Small intestine (tissue), 7 donors: ENCODE data around the gene KAT6B. TPM values are rescaled to one million over a fixed set of nuclear protein-coding genes. Genes with fewer than 3 reads are reported as not detected.
A peak's percentile ranks its signal among the peaks of the same experiment; 100 is the strongest.

Source experiments
- DNase-seq, 2 donors: peaks; one replicate each; pipeline versions ENCODE4 v3.0.0 to v3.0.0-alpha.2; 2013
- FAIRE-seq: peaks from 2 replicates; lab custom pipeline; 2012; peaks lifted over from hg19 to GRCh38; lab: Jason Lieb, UNC
- H3K27ac ChIP-seq, 3 donors: one replicate each; pipeline ENCODE4 v1.5.1; 2013; ENCODE audit warnings: low read length in 2 of 3, mild to moderate bottlenecking in 2 of 3, control low read depth in 1 of 3, inconsistent platforms in 1 of 3, low read depth in 1 of 3, moderate library complexity in 1 of 3
- H3K27me3 ChIP-seq, 3 donors: one replicate each; pipeline ENCODE4 v1.6.1; 2013; ENCODE audit warnings: low read length in 3 of 3, inconsistent platforms in 1 of 3; ENCODE audit not compliant: control insufficient read depth in 3 of 3, insufficient read depth in 3 of 3
- H3K36me3 ChIP-seq, 3 donors: one replicate each; pipeline ENCODE4 v1.6.1; 2013; ENCODE audit warnings: low read length in 3 of 3, inconsistent platforms in 1 of 3, low read depth in 1 of 3, mild to moderate bottlenecking in 1 of 3, moderate library complexity in 1 of 3; ENCODE audit not compliant: control insufficient read depth in 3 of 3, insufficient read depth in 2 of 3
- H3K4me1 ChIP-seq, 3 donors: one replicate each; pipeline ENCODE4 v1.6.1; 2013; ENCODE audit warnings: low read length in 2 of 3, inconsistent platforms in 1 of 3, low read depth in 1 of 3, mild to moderate bottlenecking in 1 of 3, moderate library complexity in 1 of 3; ENCODE audit not compliant: control insufficient read depth in 3 of 3, insufficient read depth in 2 of 3
- H3K4me3 ChIP-seq, 3 donors: one replicate each; pipeline ENCODE4 v1.5.1; 2013; ENCODE audit warnings: low read length in 3 of 3, control low read depth in 1 of 3, inconsistent platforms in 1 of 3, low read depth in 1 of 3, mild to moderate bottlenecking in 1 of 3, moderate library complexity in 1 of 3
- H3K9me3 ChIP-seq, 2 donors: one replicate each; pipeline ENCODE4 v1.6.1; 2013; ENCODE audit warnings: low read depth in 1 of 2, low read length in 1 of 2; ENCODE audit not compliant: control insufficient read depth in 2 of 2, insufficient read depth in 1 of 2
- WGBS, 3 donors: extraction: QIAGEN DNeasy Blood & Tissue Kit; methylation state at CpG; one replicate each; pipeline ENCODE4 v1.1.7; 2013; 5-methylcytosine and 5-hydroxymethylcytosine counted together
- polyA plus RNA-seq, 4 donors: library from polyadenylated mRNA; stranded (reverse) in 3 of 4; unstranded in 1 of 4; fragments of 200-250 nt in 3 of 4; fragments of 120-200 nt in 1 of 4; gene quantifications; one replicate each; pipeline versions ENCODE4 v1.2.1 to v1.2.3, GENCODE V29; 2013
- donor health status: healthy with polysubstance abuse.
- donor health status: control.
- donor health status: control.
- donor health status: Bipolar disorder and iron deficiency.
- donor health status: healthy.

Gene KAT6B
- polyA plus RNA-seq, 4 donors = 4.6 to 16.2 (median 5.9) TPM

- H3K27ac ChIP-seq = peak overlapping the region in 2 of 3 donors; percentile 24 to 68
- H3K36me3 ChIP-seq = peaks cover 0 to 2% (median 0%) of the 10 kb centered on the region in 3 donors
- H3K4me3 ChIP-seq = no peak overlapping the region
- H3K9me3 ChIP-seq = no peaks in the 10 kb centered on the region
- no peak for FAIRE-seq
- 77 to 82% (median 77%) methylated on average over 5 of the region's 5 CpGs for WGBS, 3 donors
- H3K27me3 ChIP-seq = no peaks in the 10 kb centered on the region
- peak in 1 of 2 donors; percentile 48 for DNase-seq
- H3K4me1 ChIP-seq = peaks cover 0 to 11% (median 0%) of the 10 kb centered on the region in 3 donors
Measured at GRCh38 chr10:74900297-74900696, 73.9 kb downstream of the KAT6B start.

DNA sequence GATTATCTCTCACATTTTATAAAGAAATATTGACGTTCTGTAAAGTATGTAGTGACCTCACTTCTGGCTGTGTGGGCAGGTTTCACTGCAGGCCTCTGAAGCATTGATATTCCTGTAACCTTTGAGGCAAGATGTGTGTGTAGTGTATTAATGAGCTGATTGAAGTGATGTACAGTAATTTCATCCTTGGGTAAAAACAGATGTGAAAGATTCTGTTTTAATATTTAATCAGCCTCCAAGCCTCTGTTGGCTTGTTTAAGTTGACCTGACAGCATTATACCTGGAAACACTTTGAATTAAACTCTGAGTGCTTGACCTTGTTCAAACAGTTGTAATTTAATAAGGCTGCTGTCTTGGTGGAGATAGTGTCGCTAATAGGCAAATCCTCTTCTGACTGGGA, 74.9 kb downstream of the KAT6B start:
- Histone ChIP-seq H3K27ac (no peak overlapping the region), H3K27me3 (no peaks in the 10 kb centered on the region), H3K4me1 (peaks cover 0 to 11% (median 0%) of the 10 kb centered on the region in 3 donors), H3K9me3 (no peaks in the 10 kb centered on the region), H3K4me3 (no peak overlapping the region), H3K36me3 (peaks cover 0 to 2% (median 0%) of the 10 kb centered on the region in 3 donors)
- FAIRE-seq (no peak), DNase-seq (no peak)
- WGBS, 3 donors = 70 to 75% (median 71%) methylated on average over 2 of the region's 2 CpGs

DNA sequence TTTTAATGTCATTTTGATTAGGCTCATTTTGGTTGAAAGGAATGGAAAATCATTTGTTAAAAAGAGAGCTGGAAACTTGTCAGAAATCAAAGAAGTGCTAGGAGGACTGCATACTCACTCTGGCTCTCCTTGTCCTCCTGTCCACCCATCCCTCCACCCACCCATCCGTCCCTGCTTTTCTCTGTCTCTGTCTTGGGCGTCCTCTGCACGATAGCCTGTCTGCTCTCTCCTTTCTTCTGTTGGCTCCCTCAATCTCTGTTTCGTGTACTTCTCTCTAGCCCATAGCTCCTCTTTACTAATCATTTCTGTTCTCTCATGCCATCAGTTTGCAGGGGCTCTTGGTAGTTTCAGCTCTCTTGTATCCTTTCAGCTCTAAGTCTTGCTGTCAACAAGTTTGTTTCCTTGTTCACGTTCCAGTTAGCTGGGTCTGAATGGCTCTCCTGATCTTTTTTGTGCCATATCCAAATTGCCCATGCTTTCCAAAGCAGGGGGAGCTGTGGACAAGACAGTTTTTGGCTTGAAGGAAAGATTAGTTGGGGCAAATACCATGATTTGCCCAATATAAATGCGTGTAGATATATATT, 75.6 kb downstream of the KAT6B start:
- H3K36me3 ChIP-seq = peaks cover 0 to 2% (median 0%) of the 10 kb centered on the region in 3 donors
- FAIRE-seq (no peak), DNase-seq (no peak)
- 75 to 95% (median 86%) methylated on average over 6 of the region's 6 CpGs for WGBS, 3 donors
- no peaks in the 10 kb centered on the region for H3K27me3 ChIP-seq
- no peak overlapping the region for H3K27ac ChIP-seq
- no peaks in the 10 kb centered on the region for H3K9me3 ChIP-seq
- H3K4me3 ChIP-seq = no peak overlapping the region
- H3K4me1 ChIP-seq = peaks cover 0 to 11% (median 0%) of the 10 kb centered on the region in 3 donors

DNA sequence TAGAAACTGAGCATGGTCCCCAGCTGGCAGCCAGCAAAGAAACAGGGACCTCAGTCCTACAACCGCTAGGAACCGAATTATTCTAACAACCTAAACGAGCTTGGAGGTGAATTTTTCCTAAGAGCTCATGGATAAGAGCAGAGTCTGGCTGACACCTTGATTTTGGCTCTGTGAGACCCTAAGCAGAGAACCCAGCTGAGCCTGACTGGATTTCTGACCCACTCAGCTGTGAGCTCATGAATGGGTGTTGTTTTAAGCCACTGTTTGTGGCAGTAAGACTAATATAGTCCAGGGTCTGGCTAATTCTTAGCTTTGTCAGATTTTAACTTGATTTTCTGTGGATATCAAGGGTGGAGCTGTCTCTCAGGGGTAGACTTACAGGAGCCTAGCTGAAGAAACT, 77.1 kb downstream of the KAT6B start:
- Histone ChIP-seq H3K4me3 (no peak overlapping the region), H3K9me3 (no peaks in the 10 kb centered on the region), H3K27ac (no peak overlapping the region), H3K27me3 (no peaks in the 10 kb centered on the region), H3K4me1 (peaks cover 0 to 6% (median 0%) of the 10 kb centered on the region in 3 donors), H3K36me3 (peaks cover 0 to 4% (median 0%) of the 10 kb centered on the region in 3 donors)
- WGBS, 3 donors = 95 to 100% (median 96%) methylated on average over 3 of the region's 3 CpGs
- no peak for FAIRE-seq
- no peak for DNase-seq

DNA sequence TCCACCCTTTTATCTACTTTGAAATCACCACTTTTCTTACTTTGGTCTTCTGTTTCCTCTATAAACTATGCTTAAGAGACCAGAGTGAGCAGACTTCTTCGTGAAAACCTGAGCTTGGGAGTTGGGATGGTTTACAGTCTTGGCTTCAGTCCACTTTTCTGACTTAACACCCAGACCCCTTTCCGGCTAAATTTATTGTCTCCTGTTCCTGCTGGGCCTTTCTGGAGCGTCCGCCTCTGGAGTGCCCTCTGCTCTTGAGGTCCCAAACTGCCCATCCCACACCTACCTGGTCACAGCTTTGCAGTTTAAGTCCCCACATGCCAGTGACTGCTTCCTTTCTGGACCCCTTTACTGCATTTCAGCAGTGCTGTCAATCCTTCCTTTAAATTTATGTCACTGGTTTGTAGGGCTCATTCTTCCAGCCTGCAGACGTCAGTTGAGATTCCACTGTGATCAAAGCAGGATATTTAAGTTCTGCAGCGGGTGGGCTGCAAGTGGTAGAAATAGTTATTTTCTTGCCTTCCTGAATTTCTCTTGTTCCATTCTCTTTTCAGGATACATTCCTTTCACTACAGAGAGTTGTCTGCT, 80.3 kb downstream of the KAT6B start:
- Histone ChIP-seq H3K4me1 (no peaks in the 10 kb centered on the region), H3K36me3 (peaks cover 0 to 2% (median 0%) of the 10 kb centered on the region in 3 donors), H3K4me3 (no peak overlapping the region), H3K9me3 (no peaks in the 10 kb centered on the region), H3K27ac (no peak overlapping the region), H3K27me3 (no peaks in the 10 kb centered on the region)
- DNase-seq (no peak), FAIRE-seq (no peak)
- WGBS, 3 donors = 66 to 92% (median 81%) methylated on average over 6 of the region's 6 CpGs

DNA sequence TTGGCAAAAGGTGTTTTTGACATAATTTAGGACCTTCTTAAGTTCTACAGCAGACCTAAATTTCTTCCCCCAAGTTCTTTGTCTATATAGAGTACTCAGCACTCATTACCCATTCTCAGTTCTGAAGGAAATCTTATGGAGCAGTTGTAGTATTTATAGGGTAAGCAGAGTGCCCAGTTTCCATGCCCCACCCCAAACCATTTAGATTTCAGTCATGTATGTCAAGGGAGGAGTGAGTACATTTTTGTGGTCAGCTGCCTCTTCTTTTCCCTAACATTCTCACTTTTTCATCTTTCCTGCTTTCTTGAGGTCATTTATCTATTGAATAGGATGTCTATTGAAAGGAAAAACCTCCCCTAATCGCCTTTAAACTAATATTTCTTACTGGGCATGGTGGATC, 83.3 kb downstream of the KAT6B start:
- WGBS, 3 donors = 83 to 88% (median 86%) methylated on average over 1 of the region's 1 CpG
- FAIRE-seq = no peak
- DNase-seq = no peak
- peaks cover 0 to 4% (median 0%) of the 10 kb centered on the region in 3 donors for H3K36me3 ChIP-seq
- peaks cover 0 to 4% (median 0%) of the 10 kb centered on the region in 3 donors for H3K4me1 ChIP-seq
- no peaks in the 10 kb centered on the region for H3K9me3 ChIP-seq
- no peak overlapping the region for H3K4me3 ChIP-seq
- no peaks in the 10 kb centered on the region for H3K27me3 ChIP-seq
- H3K27ac ChIP-seq = no peak overlapping the region

DNA sequence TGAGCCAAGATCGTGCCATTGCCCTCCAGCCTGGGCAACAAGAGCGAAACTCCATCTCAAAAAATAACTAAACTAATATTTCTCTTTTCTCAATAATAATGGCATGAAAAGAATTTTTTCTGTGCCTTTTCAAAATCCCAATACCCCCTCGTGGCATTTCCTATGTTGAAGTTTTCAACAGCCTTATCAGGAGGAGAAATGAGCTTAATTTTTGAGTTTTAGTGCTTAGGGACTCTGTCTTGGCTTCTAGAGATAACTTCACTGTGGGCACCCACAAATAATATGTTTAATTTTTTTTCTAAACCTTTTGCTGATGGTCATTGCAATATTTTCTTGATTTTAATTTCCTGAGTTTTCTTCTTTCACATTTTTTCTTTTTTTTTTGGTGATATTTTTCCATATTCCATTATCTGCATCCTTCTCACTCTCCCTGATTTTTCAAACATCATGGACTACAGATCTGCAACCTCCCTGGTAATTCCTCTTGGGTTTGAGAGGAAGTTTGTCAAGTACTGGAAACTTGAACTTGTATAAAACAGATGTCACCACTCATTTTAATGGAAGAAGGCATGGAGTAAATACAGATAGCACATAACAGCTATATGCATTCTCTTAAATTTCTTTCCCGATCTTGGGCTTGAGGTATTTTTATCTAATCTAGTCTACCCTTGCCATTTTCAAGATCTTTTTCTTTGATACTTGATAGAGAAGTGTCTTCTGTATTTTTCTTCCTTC, 84.0 kb downstream of the KAT6B start:
- peaks cover 0 to 4% (median 0%) of the 10 kb centered on the region in 3 donors for H3K4me1 ChIP-seq
- no peaks in the 10 kb centered on the region for H3K27me3 ChIP-seq
- H3K27ac ChIP-seq = no peak overlapping the region
- no peaks in the 10 kb centered on the region for H3K9me3 ChIP-seq
- H3K36me3 ChIP-seq = peaks cover 0 to 4% (median 0%) of the 10 kb centered on the region in 3 donors
- 80 to 92% (median 87%) methylated on average over 4 of the region's 4 CpGs for WGBS, 3 donors
- no peak overlapping the region for H3K4me3 ChIP-seq
- DNase-seq = no peak
- no peak for FAIRE-seq

GRCh38 chr10:74910976-74911350, 84.6 kb downstream of the KAT6B start:
- Histone ChIP-seq H3K4me1 (peaks cover 0 to 4% (median 0%) of the 10 kb centered on the region in 3 donors), H3K36me3 (peaks cover 0 to 4% (median 0%) of the 10 kb centered on the region in 3 donors), H3K27me3 (no peaks in the 10 kb centered on the region), H3K4me3 (no peak overlapping the region), H3K27ac (no peak overlapping the region), H3K9me3 (no peaks in the 10 kb centered on the region)
- FAIRE-seq (no peak), DNase-seq (no peak)
- 80 to 98% (median 94%) methylated on average over 2 of the region's 2 CpGs for WGBS, 3 donors
